HepG2 (cell line): ENCODE measurements around the gene GGCT. TPM values are rescaled to one million over a fixed set of nuclear protein-coding genes. Genes with fewer than 3 reads are reported as not detected.

Experiments
- ATF3 ChIP-seq: sonication (generic); formaldehyde crosslinking; IDR thresholded peaks from 2 replicates; pipeline ENCODE4 v1.4.0; 2020; ENCODE audit warnings: missing genetic modification reagents
- BATF2 ChIP-seq: sonication (generic); formaldehyde crosslinking; IDR thresholded peaks from 2 replicates; pipeline ENCODE4 v1.8.0; 2022; ENCODE audit warnings: mild to moderate bottlenecking, missing genetic modification reagents, moderate library complexity
- E2F2 ChIP-seq: sonication (generic); formaldehyde crosslinking; IDR thresholded peaks from 2 replicates; pipeline ENCODE4 v1.4.0; 2020; ENCODE audit warnings: missing genetic modification reagents, borderline replicate concordance
- GTF2F1 ChIP-seq: fragments of 150-350 bp; IDR thresholded peaks from 2 replicates; pipeline ENCODE4 v1.6.1; 2014; ENCODE audit warnings: low read length
- ISX ChIP-seq: sonication (generic); formaldehyde crosslinking; conservative IDR thresholded peaks from 2 replicates; pipeline ENCODE4 v1.5.0; 2020; ENCODE audit warnings: missing genetic modification reagents
- MEIS2 ChIP-seq: sonication (generic); formaldehyde crosslinking; IDR thresholded peaks from 2 replicates; pipeline ENCODE4 v1.9.0; 2021; ENCODE audit warnings: mild to moderate bottlenecking, missing genetic modification reagents
- NAIF1 ChIP-seq: sonication (generic); formaldehyde crosslinking; IDR thresholded peaks from 2 replicates; pipeline ENCODE4 v1.5.0; 2020; ENCODE audit warnings: mild to moderate bottlenecking, missing genetic modification reagents, borderline replicate concordance
- PAX8 ChIP-seq: sonication (generic); formaldehyde crosslinking; IDR thresholded peaks from 2 replicates; pipeline ENCODE4 v1.8.0; 2022; ENCODE audit warnings: mild to moderate bottlenecking, missing genetic modification reagents, borderline replicate concordance
- SALL1 ChIP-seq: sonication (generic); formaldehyde crosslinking; IDR thresholded peaks from 2 replicates; pipeline ENCODE4 v1.8.0; 2022; ENCODE audit warnings: mild to moderate bottlenecking, missing genetic modification reagents
- SNAI1 ChIP-seq: sonication (generic); formaldehyde crosslinking; IDR thresholded peaks from 2 replicates; pipeline ENCODE4 v1.5.0; 2020; ENCODE audit warnings: mild to moderate bottlenecking, missing genetic modification reagents, borderline replicate concordance
- TBX3 ChIP-seq: fragments of 450-650 bp; IDR thresholded peaks from 2 replicates; pipeline ENCODE4 v1.6.1; 2017; ENCODE audit warnings: antibody characterized with exemption, mild to moderate bottlenecking, inconsistent platforms, borderline replicate concordance
- TCF7 ChIP-seq: sonication (generic); IDR thresholded peaks from 2 replicates; pipeline ENCODE4 v1.6.1; 2016; ENCODE audit warnings: antibody characterized with exemption, low read depth
- ZFP36L1 ChIP-seq: sonication (generic); formaldehyde crosslinking; IDR thresholded peaks from 2 replicates; pipeline ENCODE4 v1.8.0; 2022; ENCODE audit warnings: mild to moderate bottlenecking, missing genetic modification reagents, moderate library complexity
- ZFY ChIP-seq: sonication (generic); formaldehyde crosslinking; IDR thresholded peaks from 2 replicates; pipeline ENCODE4 v1.4.0; 2020; ENCODE audit warnings: missing genetic modification reagents
- ZKSCAN1 ChIP-seq: fragments of 150-350 bp; IDR thresholded peaks from 2 replicates; pipeline ENCODE4 v1.6.1; 2014; ENCODE audit warnings: low read length
- ZKSCAN8 ChIP-seq: IDR thresholded peaks from 2 replicates; pipeline ENCODE4 v1.6.1; 2016; ENCODE audit warnings: borderline replicate concordance, missing genetic modification reagents, missing compliant biosample characterization
- ZNF225 ChIP-seq: sonication (generic); formaldehyde crosslinking; IDR thresholded peaks from 2 replicates; pipeline ENCODE4 v1.4.0; 2020; ENCODE audit warnings: mild to moderate bottlenecking, missing genetic modification reagents
- ZNF263 ChIP-seq: sonication (generic); formaldehyde crosslinking; IDR thresholded peaks from 2 replicates; pipeline ENCODE4 v1.4.0; 2020; ENCODE audit warnings: missing genetic modification reagents
- ZNF30 ChIP-seq: sonication (generic); formaldehyde crosslinking; IDR thresholded peaks from 2 replicates; pipeline ENCODE4 v1.5.0; 2020; ENCODE audit warnings: mild to moderate bottlenecking, missing genetic modification reagents
- ZNF704 ChIP-seq: sonication (generic); formaldehyde crosslinking; IDR thresholded peaks from 2 replicates; pipeline ENCODE4 v1.8.1; 2023; ENCODE audit warnings: mild to moderate bottlenecking, inconsistent platforms, moderate library complexity, missing genetic modification reagents, borderline replicate concordance
- polyA plus RNA-seq, 8 experiments: library from polyadenylated mRNA; depleted of rRNA in 3 of 8; stranded (reverse) in 7 of 8; unstranded in 1 of 8; fragments of >200 nt; fragmentation: Illumina TruSeq in 4 of 8; extraction: Trizol in 4 of 8; gene quantifications; 2 replicates each; pipeline versions ENCODE4 v1.2.1 to v1.2.3, GENCODE V29; 2011 to 2016; ENCODE audit warnings: low read depth in 4 of 8, missing spikeins in 1 of 8, mixed read lengths in 1 of 8; ENCODE audit not compliant: insufficient read depth in 1 of 8
- total RNA-seq, 5 experiments: library from RNA; depleted of rRNA; stranded (reverse); fragments of >200 nt; fragmentation: Illumina TruSeq; extraction: Trizol; gene quantifications; 2 replicates each; pipeline ENCODE4 v1.2.3, GENCODE V29; 2016; ENCODE audit warnings: low read depth in 1 of 5
- TF ChIP-seq, protein P1 (sequence below): sonication (generic); formaldehyde crosslinking; IDR thresholded peaks from 2 replicates; pipeline ENCODE4 v1.5.1; 2020; ENCODE audit warnings: mild to moderate bottlenecking, moderate library complexity, missing genetic modification reagents
- TF ChIP-seq, protein P2 (sequence below): sonication (generic); formaldehyde crosslinking; IDR thresholded peaks from 2 replicates; pipeline ENCODE4 v1.8.1; 2023; ENCODE audit warnings: mild to moderate bottlenecking, missing genetic modification reagents, borderline replicate concordance

Gene GGCT
- total and polyA plus RNA-seq, 2 of the 13 experiments (the other 11 are each of a cell fraction or from before 2014, with no cell fraction given), result 19.5 to 78.3 TPM

DNA sequence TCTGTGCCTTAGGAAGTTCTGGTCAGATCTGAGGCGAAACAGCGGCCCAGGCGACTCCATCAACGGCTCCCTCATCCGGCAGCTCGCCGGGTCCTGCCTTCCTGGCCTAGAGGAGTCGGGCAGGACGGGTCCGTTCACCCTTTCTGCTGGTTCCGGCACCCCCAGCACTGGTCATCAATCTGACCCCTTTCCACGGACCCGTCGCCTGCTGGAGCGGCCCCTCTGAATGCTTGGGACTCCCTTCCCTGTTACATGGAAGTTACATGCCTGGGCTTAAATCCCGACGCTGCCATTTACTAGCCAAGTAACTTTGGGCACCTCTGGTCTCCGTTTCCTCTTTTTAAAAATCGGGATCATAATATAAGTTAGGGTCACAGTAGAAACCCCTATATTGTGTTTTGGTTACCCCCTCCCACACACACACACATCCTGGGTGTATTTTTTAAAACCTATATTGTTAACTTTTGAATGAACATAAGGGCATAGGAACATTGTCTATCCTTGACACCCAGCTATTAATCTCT, 607 bp upstream of the GGCT start (continued):
- no peak for TF ChIP-seq ATF3 (CRISPR knock-in tag)
- no peak for TF ChIP-seq ISX (CRISPR knock-in tag)
- TF ChIP-seq, protein P1, sequence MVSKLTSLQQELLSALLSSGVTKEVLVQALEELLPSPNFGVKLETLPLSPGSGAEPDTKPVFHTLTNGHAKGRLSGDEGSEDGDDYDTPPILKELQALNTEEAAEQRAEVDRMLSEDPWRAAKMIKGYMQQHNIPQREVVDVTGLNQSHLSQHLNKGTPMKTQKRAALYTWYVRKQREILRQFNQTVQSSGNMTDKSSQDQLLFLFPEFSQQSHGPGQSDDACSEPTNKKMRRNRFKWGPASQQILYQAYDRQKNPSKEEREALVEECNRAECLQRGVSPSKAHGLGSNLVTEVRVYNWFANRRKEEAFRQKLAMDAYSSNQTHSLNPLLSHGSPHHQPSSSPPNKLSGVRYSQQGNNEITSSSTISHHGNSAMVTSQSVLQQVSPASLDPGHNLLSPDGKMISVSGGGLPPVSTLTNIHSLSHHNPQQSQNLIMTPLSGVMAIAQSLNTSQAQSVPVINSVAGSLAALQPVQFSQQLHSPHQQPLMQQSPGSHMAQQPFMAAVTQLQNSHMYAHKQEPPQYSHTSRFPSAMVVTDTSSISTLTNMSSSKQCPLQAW (CRISPR knock-in tag), result no peak
- TF ChIP-seq NAIF1 (CRISPR knock-in tag), result no peak; the same call in 1 of the 2 replicates
- TF ChIP-seq ZKSCAN8 (CRISPR knock-in tag), result no peak
- TF ChIP-seq PAX8 (CRISPR knock-in tag), result no peak
- TF ChIP-seq ZNF263 (CRISPR knock-in tag), result no peak
- TF ChIP-seq TBX3, result no peak
- no peak for TF ChIP-seq ZKSCAN1
- no peak for TF ChIP-seq ZFP36L1 (CRISPR knock-in tag)
- TF ChIP-seq ZNF30 (CRISPR knock-in tag), result no peak
- TF ChIP-seq, protein P2, sequence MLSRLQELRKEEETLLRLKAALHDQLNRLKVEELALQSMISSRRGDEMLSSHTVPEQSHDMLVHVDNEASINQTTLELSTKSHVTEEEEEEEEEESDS, result no peak
- no peak for TF ChIP-seq ZFY (CRISPR knock-in tag)
- TF ChIP-seq GTF2F1, result no peak
- TF ChIP-seq BATF2 (CRISPR knock-in tag), result no peak
- TF ChIP-seq ZNF704, result no peak
- 0 out of 2 replicates have a peak, but pooled peaks have one; percentile 30 for TF ChIP-seq SNAI1 (CRISPR knock-in tag)
- TF ChIP-seq SALL1 (CRISPR knock-in tag), result peak; percentile 6; the same call in 1 of the 2 replicates
- TF ChIP-seq E2F2 (CRISPR knock-in tag), result 0 out of 2 replicates have a peak, but pooled peaks have one; percentile 56
- TF ChIP-seq MEIS2 (CRISPR knock-in tag), result 0 out of 2 replicates have a peak, but pooled peaks have one; percentile 24
- no peak for TF ChIP-seq TCF7
- no peak for TF ChIP-seq ZNF225 (CRISPR knock-in tag)
